Measurements from ENCODE around the gene DNAAF8. TPM values are rescaled to one million over a fixed set of nuclear protein-coding genes. Genes with fewer than 3 reads are reported as not detected.

Gene DNAAF8
- polyA plus RNA-seq, 1 experiment, result 0.89 TPM

- POLR2A ChIA-PET, result interaction anchor here (1.6 kb wide), 1 partner anchor 9 kb away, joined by 3 read pairs; the partner anchor contains the start of genes ANKS3 and DNAAF8
These were observed 9.6 kb upstream of the DNAAF8 start for GRCh38 chr16:4724661-4725270.

GRCh38 chr16:4726616-4727015, 7.7 kb upstream of the DNAAF8 start:
- no peak overlapping the region for H3K27ac ChIP-seq (ENCODE audit: low read depth, low read length)
- H3K9me3 ChIP-seq (ENCODE audit: control insufficient read depth, insufficient read depth, low read length), result no peaks in the 10 kb centered on the region
- no peak for TF ChIP-seq CTCF (IDR thresholded peaks at IDR 0.05; ENCODE audit: low read depth, low read length)
- ChIA-PET CTCF (no interaction called here), POLR2A (no interaction called here)
- DNase-seq (ENCODE audit: low read depth, low spot score), result no peak
- no peaks in the 10 kb centered on the region for H3K27me3 ChIP-seq (ENCODE audit: control insufficient read depth, insufficient read depth, low read length)
- H3K4me3 ChIP-seq (ENCODE audit: low read depth, low read length), result no peak overlapping the region

More at GRCh38 chr16:4724661-4725270, 9.6 kb upstream of the DNAAF8 start:
- Histone ChIP-seq H3K27ac (ENCODE audit: low read depth, low read length) (no peak overlapping the region), H3K27me3 (ENCODE audit: control insufficient read depth, insufficient read depth, low read length) (no peaks in the 10 kb centered on the region), H3K9me3 (ENCODE audit: control insufficient read depth, insufficient read depth, low read length) (no peaks in the 10 kb centered on the region), H3K4me3 (ENCODE audit: low read depth, low read length) (no peak overlapping the region)
- TF ChIP-seq CTCF (IDR thresholded peaks at IDR 0.05; ENCODE audit: low read depth, low read length), result no peak
- CTCF ChIA-PET, result no interaction called here
- no peak for DNase-seq (ENCODE audit: low read depth, low spot score)

- Histone ChIP-seq H3K4me3 (ENCODE audit: low read depth, low read length) (no peak overlapping the region), H3K9me3 (ENCODE audit: control insufficient read depth, insufficient read depth, low read length) (no peaks in the 10 kb centered on the region), H3K27ac (ENCODE audit: low read depth, low read length) (no peak overlapping the region), H3K27me3 (ENCODE audit: control insufficient read depth, insufficient read depth, low read length) (no peaks in the 10 kb centered on the region)
- ChIA-PET POLR2A (no interaction called here), CTCF (no interaction called here)
- DNase-seq (ENCODE audit: low read depth, low spot score), result no peak
- TF ChIP-seq CTCF (IDR thresholded peaks at IDR 0.05; ENCODE audit: low read depth, low read length), result no peak
These were observed 5.7 kb upstream of the DNAAF8 start for GRCh38 chr16:4728676-4729075.

GRCh38 chr16:4729876-4730275, 4.5 kb upstream of the DNAAF8 start:
- CTCF ChIA-PET, result no interaction called here
- no peak overlapping the region for H3K4me3 ChIP-seq (ENCODE audit: low read depth, low read length)
- H3K27me3 ChIP-seq (ENCODE audit: control insufficient read depth, insufficient read depth, low read length), result no peaks in the 10 kb centered on the region
- POLR2A ChIA-PET, result no interaction called here
- no peak for TF ChIP-seq CTCF (IDR thresholded peaks at IDR 0.05; ENCODE audit: low read depth, low read length)
- H3K9me3 ChIP-seq (ENCODE audit: control insufficient read depth, insufficient read depth, low read length), result no peaks in the 10 kb centered on the region; the same call in 1 of the 2 replicates
- no peak overlapping the region for H3K27ac ChIP-seq (ENCODE audit: low read depth, low read length)
- no peak for DNase-seq (ENCODE audit: low read depth, low spot score)

- no peaks in the 10 kb centered on the region for H3K27me3 ChIP-seq (ENCODE audit: control insufficient read depth, insufficient read depth, low read length)
- H3K9me3 ChIP-seq (ENCODE audit: control insufficient read depth, insufficient read depth, low read length), result no peaks in the 10 kb centered on the region; the same call in 1 of the 2 replicates
- CTCF ChIA-PET, result no interaction called here
- H3K4me3 ChIP-seq (ENCODE audit: low read depth, low read length), result peak overlapping the region; percentile 96
- no peak for TF ChIP-seq CTCF (IDR thresholded peaks at IDR 0.05; ENCODE audit: low read depth, low read length)
- no peak overlapping the region for H3K27ac ChIP-seq (ENCODE audit: low read depth, low read length)
- DNase-seq (ENCODE audit: low read depth, low spot score), result no peak
- POLR2A ChIA-PET, result no interaction called here
These were observed 1.1 kb upstream of the DNAAF8 start for GRCh38 chr16:4733211-4733742.

Measured in AG04450 (cell line).